T-helper 1 cell treated with Interleukin-12 subunit alpha and Interleukin-12 subunit beta and Interleukin-4 antibody, amounts not matched to agents 30 ng/mL and 1 ng/mL, for 36 hours (primary cell): ENCODE measurements around the gene EXTL2. TPM values are rescaled to one million over a fixed set of nuclear protein-coding genes. Genes with fewer than 3 reads are reported as not detected.
"Not testable (repeated sequence)": the region's sequence is repeated elsewhere in the genome, so short reads cannot be mapped to it uniquely, and the experiment has no call there.

Experiments
- intact Hi-C: fragments of 100-400 bp; cut with micrococcal nuclease; formaldehyde crosslinking; loops from one replicate; pipeline ENCODE4 v1.15.1; 2024
- total RNA-seq: library from RNA; stranded (reverse); gene quantifications from 2 replicates; pipeline ENCODE4 v1.2.3, GENCODE V29; 2022

EXTL2 gene
- total RNA-seq, 1 donor from 2014 or later = 1.6 TPM

GRCh38 chr1:100866041-100866900, 28.4 kb downstream of the EXTL2 start:
- intact Hi-C loops = loop anchor here (1.0 to 10.0 kb wide), 7 partner anchors 121 to 1384 kb away; partner anchors contain the start of genes CDC14A, RTCA, SASS6 and TRMT13

GRCh38 chr1:100862591-100862990, 32.1 kb downstream of the EXTL2 start:
- intact Hi-C loops = loop anchor here (10.0 kb wide), 2 partner anchors 118 to 728 kb away; partner anchors contain the start of genes SASS6 and TRMT13

GRCh38 chr1:100861379-100861778, 33.3 kb downstream of the EXTL2 start:
- intact Hi-C loops = loop anchor here (10.0 kb wide), 2 partner anchors 117 to 727 kb away; partner anchors contain the start of genes SASS6 and TRMT13

- intact Hi-C loops = loop anchor here (10.0 kb wide), 2 partner anchors 116 to 726 kb away; partner anchors contain the start of genes SASS6 and TRMT13
These were observed 34.1 kb downstream of the EXTL2 start for GRCh38 chr1:100860397-100860991.

GRCh38 chr1:100855116-100855515, 39.5 kb downstream of the EXTL2 start:
- intact Hi-C loops = not testable (repeated sequence)

- intact Hi-C loops = no loop called here
These were observed 41.7 kb downstream of the EXTL2 start for GRCh38 chr1:100852976-100853375.

- intact Hi-C loops = no loop called here
These were observed 42.9 kb downstream of the EXTL2 start for GRCh38 chr1:100851726-100852125.

- intact Hi-C loops = no loop called here
These were observed 47.1 kb downstream of the EXTL2 start for GRCh38 chr1:100847361-100848082.

GRCh38 chr1:100843160-100843559, 51.5 kb downstream of the EXTL2 start:
- intact Hi-C loops = not testable (repeated sequence)

- intact Hi-C loops = loop anchor here (1.0 kb wide), 1 partner anchor 521 kb away; no protein-coding TSS in a partner anchor
These were observed 58.5 kb downstream of the EXTL2 start for GRCh38 chr1:100835866-100836842.

- intact Hi-C loops = loop anchor here (1.0 kb wide), 1 partner anchor 522 kb away; no protein-coding TSS in a partner anchor
These were observed 59.6 kb downstream of the EXTL2 start for GRCh38 chr1:100834777-100835660.

GRCh38 chr1:100832694-100833428, 61.8 kb downstream of the EXTL2 start:
- intact Hi-C loops = no loop called here

- intact Hi-C loops = not testable (repeated sequence)
These were observed 69.0 kb downstream of the EXTL2 start for GRCh38 chr1:100825666-100826065.

Other genes starting within 250 kb of the EXTL2 start
- gene VCAM1, start 175.1 kb downstream of the EXTL2 start, total RNA-seq = 0.10 and 0.22 TPM in 2 replicates
- 47.7 and 51.5 TPM in 2 replicates for gene SLC30A7, start 1.2 kb upstream of the EXTL2 start, total RNA-seq
- 24.0 and 26.6 TPM in 2 replicates for gene DPH5, start 130.9 kb upstream of the EXTL2 start, total RNA-seq